ENCODE measurements around the gene TMEM150C. TPM values are rescaled to one million over a fixed set of nuclear protein-coding genes. Genes with fewer than 3 reads are reported as not detected.

Gene TMEM150C
- total and polyA plus RNA-seq, 2 of the 8 experiments (the other 6 are each of a cell fraction or from before 2014, with no cell fraction given) = 1.5 to 1.7 TPM

- Histone ChIP-seq H2AK5ac (ENCODE audit: low read depth, low read length) (no peak overlapping the region), H4K91ac (replicated peaks; ENCODE audit: insufficient read length, low read length) (no peak overlapping the region), H2BK20ac (ENCODE audit: low read length) (no peak overlapping the region), H2BK12ac (ENCODE audit: low read depth, low read length) (no peak overlapping the region), H3K23me2 (ENCODE audit: low read depth, low read length) (no peaks in the 10 kb centered on the region), H3K27ac (ENCODE audit: low read depth, low read length) (no peak overlapping the region), H3K27me3 (replicated peaks in 1 of 4; ENCODE audit: control insufficient read depth in 3 of 4, extremely low read depth in 1 of 4, insufficient read depth in 3 of 4, low read length in 3 of 4) (no peaks in the 10 kb centered on the region), H2BK120ac (replicated peaks; ENCODE audit: low read depth, low read length) (no peak overlapping the region), H2AFZ (ENCODE audit: low read length) (no peak overlapping the region), H2BK15ac (ENCODE audit: low read length) (no peak overlapping the region), H4K8ac (ENCODE audit: extremely low read depth, insufficient read depth, low read length) (no peak overlapping the region), H3K14ac (ENCODE audit: insufficient read length) (no peak overlapping the region), H3K18ac (ENCODE audit: extremely low read depth, low read length) (no peak overlapping the region), H3K4me3 (ENCODE audit: extremely low read depth in 1 of 4, insufficient read depth in 2 of 4, low read depth in 3 of 4, low read length in 4 of 4) (no peak overlapping the region), H3K79me2 (ENCODE audit: control insufficient read depth in 1 of 2, insufficient read depth in 2 of 2, low read length in 2 of 2) (no peaks in the 10 kb centered on the region), H3K9me3 (ENCODE audit: insufficient read depth in 2 of 2, low read depth in 1 of 2, low read length in 1 of 2) (no peaks in the 10 kb centered on the region), H3K23ac (ENCODE audit: insufficient read length) (no peak overlapping the region), H3K4ac (replicated peaks; ENCODE audit: insufficient read length, low read depth, low read length) (no peak overlapping the region), H3K79me1 (ENCODE audit: low read depth, low read length) (no peaks in the 10 kb centered on the region), H4K20me1 (replicated peaks in 1 of 2; ENCODE audit: control insufficient read depth in 1 of 2, insufficient read depth in 2 of 2, low read length in 2 of 2) (no peaks in the 10 kb centered on the region), H3K9ac (replicated peaks in 1 of 4; ENCODE audit: extremely low read depth in 1 of 4, low read depth in 3 of 4, low read length in 3 of 4) (no peak overlapping the region), H3K36me3 (ENCODE audit: control insufficient read depth in 2 of 4, insufficient read depth in 4 of 4, low read length in 3 of 4) (no peaks in the 10 kb centered on the region), H2BK5ac (ENCODE audit: low read depth, low read length) (no peak overlapping the region), H3K4me1 (replicated peaks in 1 of 4; ENCODE audit: control insufficient read depth in 3 of 4, insufficient read depth in 4 of 4, low read length in 3 of 4) (peaks cover 0 to 3% (median 1%) of the 10 kb centered on the region in 4 experiments; a peak in 4 of 7 replicates), H4K5ac (ENCODE audit: insufficient read length, low read depth, low read length) (no peak overlapping the region), H3K56ac (replicated peaks; ENCODE audit: insufficient read length, low read depth, low read length) (no peak overlapping the region), H3K4me2 (ENCODE audit: insufficient read depth in 1 of 2, low read depth in 2 of 2, low read length in 2 of 2) (no peak overlapping the region)
- no peak for DNase-seq (ENCODE audit: low read depth in 1 of 2, low spot score in 2 of 2)
- POLR2A ChIA-PET (ENCODE audit: partially characterized antibody) = interaction anchor here (0.9 kb wide), 1 partner anchor 10 kb away, joined by 3 read pairs; no protein-coding TSS in a partner anchor
- CTCF ChIA-PET (ENCODE audit: partially characterized antibody) = interaction anchor here (0.9 to 1.0 kb wide), 2 partner anchors 10 to 69 kb away, joined by 3 read pairs; no protein-coding TSS in a partner anchor
- no peak for TF ChIP-seq NRF1 (IDR thresholded peaks at IDR 0.05; ENCODE audit: low read depth, low read length)
- no peak for TF ChIP-seq NANOG (IDR thresholded peaks at IDR 0.05; ENCODE audit: insufficient read depth, low read depth, low read length, poor library complexity, severe bottlenecking)
- no peak for TF ChIP-seq SIX5 (IDR thresholded peaks at IDR 0.05; ENCODE audit: low read depth, low read length)
- TF ChIP-seq CHD2 (IDR thresholded peaks at IDR 0.05; ENCODE audit: low read length) = no peak
- TF ChIP-seq SP4 (IDR thresholded peaks at IDR 0.05; ENCODE audit: low read length) = no peak
- TF ChIP-seq CHD1 (IDR thresholded peaks at IDR 0.05; ENCODE audit: low read depth, low read length) = no peak
- FAIRE-seq = no peak
- WGBS, 2 experiments (ENCODE audit: extremely low coverage in 1 of 2, insufficient coverage in 1 of 2, insufficient read length in 1 of 2, insufficient replicate concordance in 2 of 2, low coverage in 1 of 2, low lambda C conversion rate in 2 of 2, missing lambda C conversion rate in 1 of 2) = 89% methylated on average over 4 of the region's 4 CpGs; no CpG with 5 or more reads in 1 of the 2 experiments
Measured at GRCh38 chr4:82495666-82496065, 66.1 kb downstream of the TMEM150C start.

Measured in H1 (cell line).